Fibroblast of mammary gland (primary cell): ENCODE measurements around the gene RTP5.

ENCODE experiments used
- DNase-seq: peaks from one replicate; pipeline ENCODE4 v3.0.0-alpha.2; 2010; ENCODE audit warnings: low read depth
- H3K4me3 ChIP-seq: 2 replicates; pipeline ENCODE4 v1.5.1; 2011; ENCODE audit warnings: low read depth, mild to moderate bottlenecking, low read length, moderate library complexity; ENCODE audit not compliant: control insufficient read depth
- CTCF ChIP-seq: conservative IDR thresholded peaks from 2 replicates; pipeline ENCODE4 v1.5.1; 2011; ENCODE audit warnings: low read depth, low read length, inconsistent platforms; ENCODE audit not compliant: control insufficient read depth, insufficient read depth

RTP5 gene

DNA sequence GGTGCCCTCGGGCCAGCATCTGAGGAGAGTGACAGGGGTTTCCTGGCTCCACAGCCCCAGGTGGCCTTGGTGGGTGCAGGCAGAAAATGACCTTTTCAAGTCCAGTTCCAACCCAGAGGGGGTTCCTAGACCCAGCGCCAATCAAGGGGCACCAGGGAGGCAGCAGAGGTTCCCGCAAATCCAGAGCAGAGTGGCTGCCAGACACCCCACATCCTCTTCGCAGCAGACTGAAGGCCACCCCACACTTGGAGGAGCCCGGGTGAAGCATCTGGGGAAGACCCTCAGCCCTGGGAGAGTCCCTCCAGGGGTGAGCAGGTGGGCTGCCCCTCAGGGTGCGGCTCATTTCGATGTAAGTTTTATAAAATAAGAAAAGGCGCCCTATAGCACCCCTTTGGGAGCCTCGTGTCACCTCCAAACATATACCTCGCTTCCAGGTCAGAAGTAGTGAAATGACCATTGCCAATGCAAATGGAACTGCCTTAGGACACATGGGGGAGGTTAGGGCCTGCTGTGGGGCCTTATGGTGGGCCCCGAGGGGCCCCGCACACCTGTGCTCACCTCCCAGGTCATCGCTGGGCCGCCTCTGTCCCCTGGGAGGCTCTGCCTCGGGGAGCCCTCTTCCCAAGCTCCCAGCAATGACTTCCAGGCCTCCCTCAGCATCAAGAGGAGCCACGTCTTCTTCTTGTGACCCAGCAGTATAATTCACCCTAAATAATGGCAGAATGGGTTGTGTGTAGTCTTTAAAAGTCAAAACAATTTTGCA lies 11.0 kb downstream of the RTP5 start:
- no peak for TF ChIP-seq CTCF
- DNase-seq = no peak
- peak overlapping the region; percentile 65 for H3K4me3 ChIP-seq

GRCh38 chr2:241882091-241882625 lies 12.6 kb downstream of the RTP5 start:
- peak; percentile 16 for TF ChIP-seq CTCF
- H3K4me3 ChIP-seq = peak overlapping the region; percentile 3
- peak; percentile 29 for DNase-seq

GRCh38 chr2:241884951-241885290 lies 15.4 kb downstream of the RTP5 start:
- TF ChIP-seq CTCF = no peak

DNA sequence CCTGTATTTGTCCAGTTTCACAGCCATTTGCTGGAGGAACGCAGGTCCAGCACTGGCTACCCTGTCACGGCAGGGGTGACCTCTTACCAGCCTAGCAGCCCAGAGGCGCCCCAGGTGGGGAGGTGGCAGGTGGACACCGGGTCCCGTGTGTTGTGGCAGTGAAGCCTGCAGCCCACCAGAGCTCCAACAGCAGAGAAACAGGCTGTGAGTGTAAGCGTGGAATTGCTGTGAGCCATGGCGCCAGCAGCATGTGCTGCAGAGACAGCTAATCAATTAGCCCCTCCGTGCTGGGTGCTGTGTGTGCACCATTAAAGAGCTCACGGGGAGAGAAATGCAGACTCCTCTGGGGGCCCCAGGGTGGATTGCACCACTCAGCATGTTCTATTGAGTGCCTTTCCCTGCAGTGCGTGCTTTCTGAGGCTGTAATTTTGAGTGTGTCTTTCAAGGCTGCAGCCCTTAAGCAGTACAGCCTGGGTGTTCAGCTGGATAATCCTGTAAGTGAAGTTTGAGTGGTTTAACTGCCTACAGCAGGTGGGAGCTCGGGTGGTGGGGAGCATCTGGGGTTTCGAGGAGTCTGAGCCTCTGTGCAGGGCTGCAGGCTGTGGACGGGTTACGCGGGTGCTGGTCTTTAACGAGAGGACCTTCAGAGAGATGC lies 15.9 kb downstream of the RTP5 start:
- no peak for DNase-seq
- no peak for TF ChIP-seq CTCF
- H3K4me3 ChIP-seq = no peak overlapping the region

More at GRCh38 chr2:241884951-241885290, 15.4 kb downstream of the RTP5 start:
- no peak overlapping the region for H3K4me3 ChIP-seq
- no peak for DNase-seq

DNA sequence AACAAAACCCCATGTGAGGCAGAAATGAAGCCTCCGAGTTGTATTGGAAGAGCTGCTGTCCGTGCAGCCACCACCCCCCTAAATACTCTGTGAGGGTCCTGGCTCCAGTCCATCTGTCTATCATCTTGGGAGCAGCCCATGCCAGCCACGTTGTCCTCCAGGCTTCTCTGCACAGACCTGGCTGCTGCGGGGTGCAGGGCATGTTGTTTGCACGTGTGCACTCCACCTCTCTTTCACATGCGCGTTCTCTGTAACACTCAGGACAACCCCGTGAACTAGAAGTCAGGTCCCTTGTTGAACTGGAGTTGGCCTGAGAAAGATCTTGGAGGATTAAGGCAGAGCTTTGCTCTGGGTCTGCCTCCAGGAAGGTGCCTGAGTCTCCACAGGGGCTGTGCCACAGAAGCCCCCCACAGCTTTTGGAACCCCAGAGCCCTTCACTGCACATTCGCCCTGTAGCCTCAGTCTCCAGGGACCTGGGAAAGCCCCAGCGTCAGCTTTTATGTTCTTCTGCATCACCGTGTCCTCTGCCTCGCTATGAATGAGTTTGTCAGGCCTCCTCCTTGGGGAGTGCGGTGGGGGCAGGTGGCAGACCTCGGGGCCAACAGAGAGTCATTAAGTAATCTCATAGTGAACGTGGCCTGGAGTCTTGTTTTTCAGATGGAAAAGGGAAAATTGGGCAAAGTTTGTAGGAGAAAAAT lies 16.6 kb downstream of the RTP5 start:
- no peak overlapping the region for H3K4me3 ChIP-seq
- DNase-seq = no peak
- no peak for TF ChIP-seq CTCF

GRCh38 chr2:241886840-241887447 lies 17.4 kb downstream of the RTP5 start:
- DNase-seq = no peak
- no peak overlapping the region for H3K4me3 ChIP-seq
- TF ChIP-seq CTCF = no peak
